PFSK-1 (cell line): ENCODE data around the gene CBR1.

Experiments used
- FOXP2 ChIP-seq: optimal IDR thresholded peaks from 2 replicates; pipeline ENCODE3; 2011; ENCODE audit warnings: borderline replicate concordance, control low read depth, inconsistent platforms; ENCODE audit not compliant: insufficient read depth; ENCODE audit errors: extremely low read length, extremely low read depth
- POLR2AphosphoS5 ChIP-seq: IDR thresholded peaks from 2 replicates; pipeline ENCODE4 v1.6.1; 2012; ENCODE audit warnings: low read depth, mild to moderate bottlenecking, control low read depth, low read length, moderate library complexity
- REST ChIP-seq, 2 experiments: IDR thresholded peaks; 2 replicates each; pipeline versions ENCODE4 v1.6.1 to v1.8.0; 2011 to 2012; ENCODE audit warnings: low read depth in 2 of 2, low read length in 2 of 2, control low read depth in 1 of 2, inconsistent platforms in 1 of 2, mild to moderate bottlenecking in 1 of 2, moderate library complexity in 1 of 2; ENCODE audit not compliant: insufficient read depth in 1 of 2
- SIN3A ChIP-seq: IDR thresholded peaks from 2 replicates; pipeline ENCODE4 v1.6.1; 2012; ENCODE audit warnings: mild to moderate bottlenecking, low read length, moderate library complexity, borderline replicate concordance; ENCODE audit not compliant: insufficient read depth
- TAF1 ChIP-seq: IDR thresholded peaks from 2 replicates; pipeline ENCODE4 v1.6.1; 2012; ENCODE audit warnings: low read length, control low read depth, borderline replicate concordance; ENCODE audit not compliant: insufficient read depth

GRCh38 chr21:36053715-36054062 lies 16.1 kb upstream of the CBR1 start:
- no peak for TF ChIP-seq POLR2AphosphoS5
- TF ChIP-seq SIN3A: no peak
- no peak for TF ChIP-seq REST (IDR thresholded peaks at IDR 0.05; ENCODE audit: insufficient read depth in 1 of 2, low read depth in 2 of 2, low read length in 2 of 2)
- TF ChIP-seq TAF1: no peak
- no peak for TF ChIP-seq FOXP2
